ENCODE results near the gene RNF207. TPM values are rescaled to one million over a fixed set of nuclear protein-coding genes. Genes with fewer than 3 reads are reported as not detected.

The RNF207 gene
- total RNA-seq, 2 donors from 2014 or later, result 4.8 to 7.7 TPM

DNA sequence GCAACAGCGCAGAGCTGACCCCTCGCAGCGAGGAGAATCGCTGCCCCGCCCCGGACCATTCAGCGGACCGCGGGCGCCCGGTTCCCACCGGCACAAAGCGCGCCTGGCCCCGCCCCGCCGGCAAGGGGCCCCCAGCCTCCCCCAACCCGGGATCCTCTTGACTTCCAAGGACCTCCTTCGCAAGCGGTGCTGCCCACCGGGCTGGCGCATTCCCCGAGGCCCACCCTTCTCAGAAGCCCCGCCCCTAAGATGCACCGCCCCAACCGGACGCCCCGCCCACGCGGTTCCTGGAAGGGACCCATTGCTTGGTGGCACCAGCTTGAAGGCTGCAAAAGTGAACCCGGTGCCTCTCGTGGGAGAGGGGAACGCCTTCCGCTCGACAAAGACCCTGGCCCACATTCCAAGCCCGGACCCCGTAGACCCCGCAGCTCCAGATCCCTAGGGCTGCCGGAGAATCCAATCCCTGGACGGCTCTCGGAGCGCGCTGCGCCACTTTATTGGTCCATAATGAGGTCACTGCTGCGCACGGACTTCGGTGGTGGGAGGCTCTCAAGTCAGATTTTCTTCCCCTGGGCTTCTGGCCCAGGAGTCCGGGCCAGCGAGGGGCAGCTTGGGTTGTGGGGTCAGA lies 40.1 kb downstream of the RNF207 start:
- Mint-ChIP-seq H3K4me3 (peak overlapping the region; percentile 30), H3K27ac (no peak overlapping the region), H3K36me3 (ENCODE audit: low read depth) (no peaks in the 10 kb centered on the region), H3K27me3 (ENCODE audit: insufficient read depth) (peaks cover 87% of the 10 kb centered on the region), H3K4me1 (peaks cover 8% of the 10 kb centered on the region), H3K9me3 (no peaks in the 10 kb centered on the region)
- Histone ChIP-seq H3K4me3 (ENCODE audit: low read length) (no peak overlapping the region), H3K27me3 (ENCODE audit: control insufficient read depth, insufficient read depth, low read length, poor library complexity, severe bottlenecking) (peaks cover 95% of the 10 kb centered on the region), H3K9me3 (ENCODE audit: control insufficient read depth, low read length) (no peaks in the 10 kb centered on the region), H3K9ac (ENCODE audit: extremely low read depth, low read length, poor library complexity, severe bottlenecking) (no peak overlapping the region), H3K4me1 (ENCODE audit: control insufficient read depth, insufficient read depth, low read length) (no peaks in the 10 kb centered on the region), H3K36me3 (ENCODE audit: control insufficient read depth, insufficient read depth, low read length) (no peaks in the 10 kb centered on the region), H3K27ac (ENCODE audit: low read depth, low read length) (peak overlapping the region; percentile 1)
- 4 to 8% methylated on average over 22 to 49 of the region's 49 CpGs for WGBS, 2 experiments (ENCODE audit: insufficient coverage in 1 of 2, insufficient read length in 1 of 2)
- DNase-seq, result peak; percentile 97
- TF ChIP-seq CTCF (conservative IDR thresholded peaks at IDR 0.05), result no peak

DNA sequence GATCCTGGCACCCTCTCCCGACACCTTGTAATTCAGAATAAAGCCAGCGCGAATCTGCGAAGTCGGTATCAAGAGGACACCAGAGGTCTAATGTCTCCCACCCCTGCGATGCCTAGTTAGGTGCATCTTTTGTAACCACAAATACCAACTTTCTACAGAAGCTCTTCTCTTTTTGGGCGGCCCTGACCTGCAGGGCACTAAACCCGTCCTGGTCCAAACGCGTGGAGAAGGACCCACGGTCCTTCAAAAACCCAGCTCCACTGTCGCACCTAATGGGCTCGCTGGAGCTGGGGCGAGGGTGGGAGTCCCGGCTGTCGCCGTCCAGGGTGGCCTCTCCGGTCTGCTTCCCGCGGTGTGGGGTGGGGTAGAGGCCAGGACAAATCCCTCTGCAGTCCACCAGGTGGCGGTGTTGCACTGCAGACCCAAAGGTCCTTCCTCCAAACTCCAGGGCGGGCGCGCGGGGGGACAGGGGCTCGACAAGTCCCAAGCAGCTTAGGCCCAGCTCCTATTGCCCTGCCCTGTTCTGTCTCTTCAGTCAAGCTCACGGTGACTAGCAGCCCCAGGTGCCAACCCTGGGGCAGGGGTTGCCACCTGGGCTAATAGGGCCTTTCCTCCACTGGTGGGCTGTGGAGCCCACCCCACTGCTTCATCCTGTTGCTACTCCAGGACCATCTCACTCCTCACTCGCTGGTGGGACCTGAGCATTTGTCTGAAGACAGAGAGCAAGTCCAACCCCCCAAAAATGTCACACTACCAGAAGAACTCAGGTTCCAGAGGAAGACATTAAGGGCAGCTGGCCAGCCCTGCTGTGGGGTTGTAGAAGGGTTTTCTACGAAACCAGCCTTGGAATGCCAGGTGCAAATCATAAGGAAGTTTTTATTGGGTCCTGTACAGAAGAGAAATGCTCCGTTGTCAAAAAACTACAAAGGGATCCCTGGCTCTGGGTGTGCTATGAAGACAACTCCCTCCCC lies 40.9 kb downstream of the RNF207 start:
- no peak overlapping the region for H3K4me3 ChIP-seq (ENCODE audit: low read length)
- H3K4me1 ChIP-seq (ENCODE audit: control insufficient read depth, insufficient read depth, low read length), result no peaks in the 10 kb centered on the region
- peaks cover 95% of the 10 kb centered on the region for H3K27me3 ChIP-seq (ENCODE audit: control insufficient read depth, insufficient read depth, low read length, poor library complexity, severe bottlenecking)
- H3K27ac Mint-ChIP-seq, result no peak overlapping the region
- H3K36me3 ChIP-seq (ENCODE audit: control insufficient read depth, insufficient read depth, low read length), result no peaks in the 10 kb centered on the region
- peak overlapping the region; percentile 30 for H3K4me3 Mint-ChIP-seq
- peak; percentile 97 for DNase-seq
- H3K36me3 Mint-ChIP-seq (ENCODE audit: low read depth), result no peaks in the 10 kb centered on the region
- peak; percentile 96 for TF ChIP-seq CTCF (conservative IDR thresholded peaks at IDR 0.05)
- H3K9me3 ChIP-seq (ENCODE audit: control insufficient read depth, low read length), result no peaks in the 10 kb centered on the region
- H3K27me3 Mint-ChIP-seq (ENCODE audit: insufficient read depth), result peaks cover 87% of the 10 kb centered on the region
- peaks cover 4% of the 10 kb centered on the region for H3K4me1 Mint-ChIP-seq
- H3K27ac ChIP-seq (ENCODE audit: low read depth, low read length), result peak overlapping the region; percentile 1
- no peaks in the 10 kb centered on the region for H3K9me3 Mint-ChIP-seq
- no peak overlapping the region for H3K9ac ChIP-seq (ENCODE audit: extremely low read depth, low read length, poor library complexity, severe bottlenecking)
- WGBS, 2 experiments (ENCODE audit: insufficient coverage in 1 of 2, insufficient read length in 1 of 2), result 13 to 24% methylated on average over 17 to 30 of the region's 30 CpGs

DNA sequence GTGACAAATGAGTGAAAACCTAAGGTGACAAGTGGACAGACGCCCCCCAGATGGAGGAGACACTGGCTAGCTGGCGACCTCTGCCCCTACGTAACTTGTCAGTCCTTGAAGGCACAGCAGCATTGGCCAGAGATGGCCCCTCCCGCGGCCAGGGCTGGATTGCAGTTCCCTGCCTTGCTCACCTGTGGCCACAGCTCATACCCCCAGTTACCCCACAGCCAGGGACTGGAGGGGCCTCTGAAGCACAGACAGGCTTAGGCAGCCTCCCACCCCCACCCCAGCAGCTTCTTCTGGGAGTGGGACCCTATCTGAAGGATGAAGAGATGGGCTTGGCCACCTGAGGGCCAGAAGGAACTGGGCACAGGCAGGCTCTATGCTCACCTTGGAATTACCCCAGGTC lies 41.7 kb downstream of the RNF207 start:
- Histone ChIP-seq H3K27ac (ENCODE audit: low read depth, low read length) (no peak overlapping the region), H3K9ac (ENCODE audit: extremely low read depth, low read length, poor library complexity, severe bottlenecking) (no peak overlapping the region), H3K4me1 (ENCODE audit: control insufficient read depth, insufficient read depth, low read length) (no peaks in the 10 kb centered on the region), H3K4me3 (ENCODE audit: low read length) (no peak overlapping the region), H3K9me3 (ENCODE audit: control insufficient read depth, low read length) (no peaks in the 10 kb centered on the region), H3K36me3 (ENCODE audit: control insufficient read depth, insufficient read depth, low read length) (no peaks in the 10 kb centered on the region), H3K27me3 (ENCODE audit: control insufficient read depth, insufficient read depth, low read length, poor library complexity, severe bottlenecking) (peaks cover 94% of the 10 kb centered on the region)
- peaks cover 90% of the 10 kb centered on the region for H3K27me3 Mint-ChIP-seq (ENCODE audit: insufficient read depth)
- 74 to 89% methylated on average over 5 of the region's 5 CpGs for WGBS, 2 experiments (ENCODE audit: insufficient coverage in 1 of 2, insufficient read length in 1 of 2)
- peak; percentile 50 for DNase-seq
- H3K27ac Mint-ChIP-seq, result no peak overlapping the region
- no peaks in the 10 kb centered on the region for H3K9me3 Mint-ChIP-seq
- no peak for TF ChIP-seq CTCF (conservative IDR thresholded peaks at IDR 0.05)
- peaks cover 4% of the 10 kb centered on the region for H3K4me1 Mint-ChIP-seq
- no peak overlapping the region for H3K4me3 Mint-ChIP-seq
- no peaks in the 10 kb centered on the region for H3K36me3 Mint-ChIP-seq (ENCODE audit: low read depth)

All from endodermal cell (in vitro differentiated cells).